ENCODE measurements around the gene VAV3.

Gene VAV3

DNA sequence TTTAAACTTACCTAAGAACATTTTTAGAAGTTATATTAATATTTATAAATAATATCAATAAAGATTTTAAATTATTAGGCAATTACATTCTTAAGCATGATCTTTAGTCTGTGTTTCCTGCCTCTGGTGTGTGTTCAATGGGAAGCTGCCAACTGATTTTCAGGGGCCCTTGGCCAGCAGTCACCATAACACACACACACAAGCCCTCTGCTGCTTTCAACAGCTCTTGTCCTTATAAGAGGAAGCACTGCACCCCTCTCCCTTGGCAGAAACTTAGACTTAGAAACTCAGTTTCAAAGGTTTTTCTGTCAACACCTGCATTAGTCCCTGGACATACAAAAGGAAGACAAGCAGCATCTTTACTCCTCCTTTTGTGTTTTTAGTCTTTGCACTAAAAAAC lies 81.4 kb downstream of the VAV3 start:
- Histone ChIP-seq H3K4me3 (replicated peaks; ENCODE audit: insufficient read depth, low read length) (no peak overlapping the region), H3K27ac (replicated peaks) (peak overlapping the region; percentile 33; the same call in 1 of the 2 replicates), H3K27me3 (ENCODE audit: insufficient read depth, poor library complexity, severe bottlenecking) (no peaks in the 10 kb centered on the region)
- DNase-seq (ENCODE audit: low read depth in 1 of 2, low spot score in 1 of 2): peak in 1 of 2 experiments; percentile 71
- TF ChIP-seq, protein P1, sequence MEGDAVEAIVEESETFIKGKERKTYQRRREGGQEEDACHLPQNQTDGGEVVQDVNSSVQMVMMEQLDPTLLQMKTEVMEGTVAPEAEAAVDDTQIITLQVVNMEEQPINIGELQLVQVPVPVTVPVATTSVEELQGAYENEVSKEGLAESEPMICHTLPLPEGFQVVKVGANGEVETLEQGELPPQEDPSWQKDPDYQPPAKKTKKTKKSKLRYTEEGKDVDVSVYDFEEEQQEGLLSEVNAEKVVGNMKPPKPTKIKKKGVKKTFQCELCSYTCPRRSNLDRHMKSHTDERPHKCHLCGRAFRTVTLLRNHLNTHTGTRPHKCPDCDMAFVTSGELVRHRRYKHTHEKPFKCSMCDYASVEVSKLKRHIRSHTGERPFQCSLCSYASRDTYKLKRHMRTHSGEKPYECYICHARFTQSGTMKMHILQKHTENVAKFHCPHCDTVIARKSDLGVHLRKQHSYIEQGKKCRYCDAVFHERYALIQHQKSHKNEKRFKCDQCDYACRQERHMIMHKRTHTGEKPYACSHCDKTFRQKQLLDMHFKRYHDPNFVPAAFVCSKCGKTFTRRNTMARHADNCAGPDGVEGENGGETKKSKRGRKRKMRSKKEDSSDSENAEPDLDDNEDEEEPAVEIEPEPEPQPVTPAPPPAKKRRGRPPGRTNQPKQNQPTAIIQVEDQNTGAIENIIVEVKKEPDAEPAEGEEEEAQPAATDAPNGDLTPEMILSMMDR (IDR thresholded peaks at IDR 0.05; ENCODE audit: insufficient read depth, low read length): no peak
- no peak for TF ChIP-seq GABPA (IDR thresholded peaks at IDR 0.05; ENCODE audit: low read depth)
- TF ChIP-seq SPI1 (IDR thresholded peaks at IDR 0.05; ENCODE audit: borderline replicate concordance, low read depth): no peak
- TF ChIP-seq, protein P2, sequence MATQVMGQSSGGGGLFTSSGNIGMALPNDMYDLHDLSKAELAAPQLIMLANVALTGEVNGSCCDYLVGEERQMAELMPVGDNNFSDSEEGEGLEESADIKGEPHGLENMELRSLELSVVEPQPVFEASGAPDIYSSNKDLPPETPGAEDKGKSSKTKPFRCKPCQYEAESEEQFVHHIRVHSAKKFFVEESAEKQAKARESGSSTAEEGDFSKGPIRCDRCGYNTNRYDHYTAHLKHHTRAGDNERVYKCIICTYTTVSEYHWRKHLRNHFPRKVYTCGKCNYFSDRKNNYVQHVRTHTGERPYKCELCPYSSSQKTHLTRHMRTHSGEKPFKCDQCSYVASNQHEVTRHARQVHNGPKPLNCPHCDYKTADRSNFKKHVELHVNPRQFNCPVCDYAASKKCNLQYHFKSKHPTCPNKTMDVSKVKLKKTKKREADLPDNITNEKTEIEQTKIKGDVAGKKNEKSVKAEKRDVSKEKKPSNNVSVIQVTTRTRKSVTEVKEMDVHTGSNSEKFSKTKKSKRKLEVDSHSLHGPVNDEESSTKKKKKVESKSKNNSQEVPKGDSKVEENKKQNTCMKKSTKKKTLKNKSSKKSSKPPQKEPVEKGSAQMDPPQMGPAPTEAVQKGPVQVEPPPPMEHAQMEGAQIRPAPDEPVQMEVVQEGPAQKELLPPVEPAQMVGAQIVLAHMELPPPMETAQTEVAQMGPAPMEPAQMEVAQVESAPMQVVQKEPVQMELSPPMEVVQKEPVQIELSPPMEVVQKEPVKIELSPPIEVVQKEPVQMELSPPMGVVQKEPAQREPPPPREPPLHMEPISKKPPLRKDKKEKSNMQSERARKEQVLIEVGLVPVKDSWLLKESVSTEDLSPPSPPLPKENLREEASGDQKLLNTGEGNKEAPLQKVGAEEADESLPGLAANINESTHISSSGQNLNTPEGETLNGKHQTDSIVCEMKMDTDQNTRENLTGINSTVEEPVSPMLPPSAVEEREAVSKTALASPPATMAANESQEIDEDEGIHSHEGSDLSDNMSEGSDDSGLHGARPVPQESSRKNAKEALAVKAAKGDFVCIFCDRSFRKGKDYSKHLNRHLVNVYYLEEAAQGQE (IDR thresholded peaks at IDR 0.05; ENCODE audit: insufficient replicate concordance, low read depth): no peak
- no peak for TF ChIP-seq POLR2AphosphoS5 (IDR thresholded peaks at IDR 0.05; ENCODE audit: low read depth)

DNA sequence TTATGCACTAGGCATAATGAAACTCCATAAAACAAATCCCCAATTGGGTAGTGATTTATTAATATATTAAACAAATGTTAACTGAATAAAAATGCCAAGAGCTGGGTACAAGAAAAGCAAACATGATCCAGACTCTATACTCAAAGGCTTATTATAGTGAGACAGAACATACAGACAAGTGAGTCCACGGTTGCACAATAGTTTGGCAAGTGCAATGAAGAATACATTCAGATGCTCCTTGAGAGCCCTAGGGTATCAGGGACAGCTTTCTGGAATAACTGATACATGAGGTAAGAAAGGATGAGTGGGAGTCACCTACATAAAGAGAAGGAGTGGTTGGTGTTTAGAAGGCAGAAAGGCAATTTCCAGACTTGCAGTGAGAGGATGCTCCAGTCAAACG lies 85.1 kb downstream of the VAV3 start:
- no peak overlapping the region for H3K4me3 ChIP-seq (replicated peaks; ENCODE audit: insufficient read depth, low read length)
- peak overlapping the region; percentile 26; the same call in 1 of the 2 replicates for H3K27ac ChIP-seq (replicated peaks)
- DNase-seq (ENCODE audit: low read depth in 1 of 2, low spot score in 1 of 2): no peak
- no peaks in the 10 kb centered on the region for H3K27me3 ChIP-seq (ENCODE audit: insufficient read depth, poor library complexity, severe bottlenecking)
- TF ChIP-seq POLR2AphosphoS5 (IDR thresholded peaks at IDR 0.05; ENCODE audit: low read depth): no peak
- no peak for TF ChIP-seq SPI1 (IDR thresholded peaks at IDR 0.05; ENCODE audit: borderline replicate concordance, low read depth)
- TF ChIP-seq, protein P1 (IDR thresholded peaks at IDR 0.05; ENCODE audit: insufficient read depth, low read length): no peak
- TF ChIP-seq, protein P2 (IDR thresholded peaks at IDR 0.05; ENCODE audit: insufficient replicate concordance, low read depth): no peak
- TF ChIP-seq GABPA (IDR thresholded peaks at IDR 0.05; ENCODE audit: low read depth): no peak

DNA sequence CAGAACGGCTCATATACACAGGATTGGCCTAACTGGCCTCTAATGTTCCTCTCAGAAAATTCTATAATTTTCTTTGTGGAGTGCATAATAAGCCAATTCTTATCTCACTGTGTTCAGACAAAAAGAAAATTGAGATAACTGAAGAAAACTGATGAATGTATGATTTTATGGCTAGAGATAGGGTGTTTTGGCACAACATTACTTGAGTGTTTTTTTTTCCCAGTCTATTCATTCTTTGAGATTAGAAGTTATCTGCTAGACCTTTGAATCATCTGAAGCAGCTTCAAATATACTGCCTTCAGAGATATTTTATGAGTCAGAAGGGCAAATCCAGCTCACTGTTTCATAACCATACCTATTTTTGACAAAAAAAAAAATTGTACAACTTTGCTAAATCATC lies 85.6 kb downstream of the VAV3 start:
- no peak overlapping the region for H3K4me3 ChIP-seq (replicated peaks; ENCODE audit: insufficient read depth, low read length)
- peak in 1 of 2 experiments; percentile 35 for DNase-seq (ENCODE audit: low read depth in 1 of 2, low spot score in 1 of 2)
- peak overlapping the region; percentile 26 for H3K27ac ChIP-seq (replicated peaks)
- TF ChIP-seq, protein P2 (IDR thresholded peaks at IDR 0.05; ENCODE audit: insufficient replicate concordance, low read depth): no peak
- TF ChIP-seq GABPA (IDR thresholded peaks at IDR 0.05; ENCODE audit: low read depth): no peak
- no peak for TF ChIP-seq SPI1 (IDR thresholded peaks at IDR 0.05; ENCODE audit: borderline replicate concordance, low read depth)
- no peak for TF ChIP-seq POLR2AphosphoS5 (IDR thresholded peaks at IDR 0.05; ENCODE audit: low read depth)
- TF ChIP-seq, protein P1 (IDR thresholded peaks at IDR 0.05; ENCODE audit: insufficient read depth, low read length): no peak
- H3K27me3 ChIP-seq (ENCODE audit: insufficient read depth, poor library complexity, severe bottlenecking): no peaks in the 10 kb centered on the region
